KMS-11 (cell line): ENCODE measurements around the gene KLK10.

Experiments
- H2AFZ ChIP-seq: fragments of 200-600 bp; sonication (generic); 2 replicates; pipeline ENCODE4 v1.6.1; 2016; ENCODE audit warnings: antibody characterized with exemption, mixed run types, low read depth
- H3K27ac ChIP-seq: fragments of 200-600 bp; sonication (generic); 2 replicates; pipeline ENCODE4 v1.6.1; 2016; ENCODE audit warnings: mild to moderate bottlenecking, mixed run types
- H3K27me3 ChIP-seq: fragments of 200-600 bp; sonication (generic); 2 replicates; pipeline ENCODE4 v1.6.1; 2017; ENCODE audit warnings: mild to moderate bottlenecking, low read depth, mixed run types, moderate library complexity; ENCODE audit not compliant: insufficient read depth
- H3K36me3 ChIP-seq: fragments of 200-600 bp; sonication (generic); 2 replicates; pipeline ENCODE4 v1.6.1; 2017; ENCODE audit warnings: mild to moderate bottlenecking, mixed run types; ENCODE audit not compliant: insufficient read depth
- H3K4me1 ChIP-seq: fragments of 200-600 bp; sonication (generic); 2 replicates; pipeline ENCODE4 v1.6.1; 2016; ENCODE audit warnings: mild to moderate bottlenecking, low read depth, mixed run types; ENCODE audit not compliant: poor library complexity, severe bottlenecking
- H3K4me2 ChIP-seq: fragments of 200-600 bp; sonication (generic); 2 replicates; pipeline ENCODE4 v1.7.0; 2016; ENCODE audit warnings: mild to moderate bottlenecking, mixed run types
- H3K4me3 ChIP-seq: fragments of 200-600 bp; sonication (generic); IDR thresholded peaks from 2 replicates; pipeline ENCODE4 v1.6.1; 2017; ENCODE audit warnings: low read depth, low read length, mixed read lengths; ENCODE audit not compliant: insufficient read depth
- H3K79me2 ChIP-seq: fragments of 200-600 bp; sonication (generic); 2 replicates; pipeline ENCODE4 v1.6.1; 2016; ENCODE audit warnings: low read depth, mixed run types; ENCODE audit not compliant: insufficient read depth
- H3K9ac ChIP-seq: fragments of 200-600 bp; sonication (generic); 2 replicates; pipeline ENCODE4 v1.6.1; 2016; ENCODE audit warnings: mild to moderate bottlenecking, mixed run types
- H4K20me1 ChIP-seq: fragments of 200-600 bp; sonication (generic); 2 replicates; pipeline ENCODE4 v1.6.1; 2016; ENCODE audit warnings: mild to moderate bottlenecking, mixed run types; ENCODE audit not compliant: insufficient read depth
- CTCF ChIP-seq: fragments of 200-600 bp; sonication (generic); conservative IDR thresholded peaks from 2 replicates; pipeline ENCODE4 v1.6.1; 2017; ENCODE audit warnings: low read depth, mild to moderate bottlenecking, antibody characterized with exemption, low read length, moderate library complexity, mixed read lengths

Gene KLK10

GRCh38 chr19:51018745-51019543, 565 bp downstream of the KLK10 start:
- Histone ChIP-seq H2AFZ (no peak overlapping the region), H3K4me1 (no peaks in the 10 kb centered on the region), H3K4me2 (no peak overlapping the region)

GRCh38 chr19:51016798-51017683, 2.5 kb downstream of the KLK10 start:
- Histone ChIP-seq H4K20me1 (no peaks in the 10 kb centered on the region), H3K79me2 (no peaks in the 10 kb centered on the region), H3K27me3 (peaks cover 2% of the 10 kb centered on the region; the same call in 1 of the 2 replicates), H2AFZ (no peak overlapping the region), H3K36me3 (no peaks in the 10 kb centered on the region), H3K4me3 (no peak overlapping the region), H3K27ac (no peak overlapping the region), H3K4me2 (no peak overlapping the region), H3K9ac (no peak overlapping the region), H3K4me1 (no peaks in the 10 kb centered on the region)
- peak; percentile 47; the same call in 1 of the 2 replicates for TF ChIP-seq CTCF

More at GRCh38 chr19:51018745-51019543, 565 bp downstream of the KLK10 start:
- Histone ChIP-seq H3K9ac (no peak overlapping the region), H3K27me3 (peaks cover 2% of the 10 kb centered on the region; the same call in 1 of the 2 replicates), H3K27ac (no peak overlapping the region), H3K79me2 (no peaks in the 10 kb centered on the region), H3K4me3 (no peak overlapping the region), H3K36me3 (no peaks in the 10 kb centered on the region), H4K20me1 (no peaks in the 10 kb centered on the region)
- TF ChIP-seq CTCF = no peak

GRCh38 chr19:51015691-51016267, 3.7 kb downstream of the KLK10 start:
- H3K4me1 ChIP-seq = no peaks in the 10 kb centered on the region
- no peak overlapping the region for H3K27ac ChIP-seq
- no peak overlapping the region for H2AFZ ChIP-seq
- H3K27me3 ChIP-seq = no peaks in the 10 kb centered on the region
- TF ChIP-seq CTCF = no peak
- H3K79me2 ChIP-seq = no peaks in the 10 kb centered on the region
- no peak overlapping the region for H3K9ac ChIP-seq
- no peaks in the 10 kb centered on the region for H4K20me1 ChIP-seq
- no peaks in the 10 kb centered on the region for H3K36me3 ChIP-seq
- no peak overlapping the region for H3K4me3 ChIP-seq
- no peak overlapping the region for H3K4me2 ChIP-seq

- no peak overlapping the region for H3K4me3 ChIP-seq
- no peaks in the 10 kb centered on the region for H3K4me1 ChIP-seq
- H2AFZ ChIP-seq = no peak overlapping the region
- no peaks in the 10 kb centered on the region for H3K36me3 ChIP-seq
- no peak overlapping the region for H3K27ac ChIP-seq
- no peak overlapping the region for H3K4me2 ChIP-seq
- no peaks in the 10 kb centered on the region for H3K27me3 ChIP-seq
- no peaks in the 10 kb centered on the region for H3K79me2 ChIP-seq
- H3K9ac ChIP-seq = no peak overlapping the region
- no peak for TF ChIP-seq CTCF
- no peaks in the 10 kb centered on the region for H4K20me1 ChIP-seq
These were observed 5.3 kb downstream of the KLK10 start for GRCh38 chr19:51014242-51014641.
